Tibial artery (tissue), 4 donors: ENCODE results near the gene ANKRD61.
"Not testable (repeated sequence)": the region's sequence is repeated elsewhere in the genome, so short reads cannot be mapped to it uniquely, and the experiment has no call there.

Experiments
- DNase-seq, 2 donors: peaks; one replicate each; pipeline ENCODE4 v3.0.0-alpha.2; 2019
- H3K27ac ChIP-seq, 2 donors: fragments of 200-600 bp; sonication (generic) in 1 of 2; 1 replicate in 1 of 2; 2 replicates in 1 of 2; pipeline ENCODE4 v1.5.1; 2018 to 2019; ENCODE audit warnings: mild to moderate bottlenecking in 1 of 2
- H3K27me3 ChIP-seq, 2 donors: fragments of 200-600 bp; sonication (generic) in 1 of 2; one replicate each; pipeline versions ENCODE4 v1.5.1 to v1.6.0; 2016 to 2019
- H3K36me3 ChIP-seq, 3 donors: fragments of 200-600 bp; sonication (generic) in 2 of 3; one replicate each; pipeline ENCODE4 v1.5.1; 2016 to 2019; ENCODE audit warnings: mild to moderate bottlenecking in 2 of 3
- H3K4me1 ChIP-seq, 4 donors: fragments of 200-600 bp; sonication (generic) in 2 of 4; 1 replicate in 3 of 4; 2 replicates in 1 of 4; pipeline ENCODE4 v1.5.1; 2016 to 2019
- H3K4me3 ChIP-seq, 2 donors: fragments of 200-600 bp; sonication (generic) in 1 of 2; 1 replicate in 1 of 2; 2 replicates in 1 of 2; pipeline ENCODE4 v1.5.1; 2018 to 2019; ENCODE audit warnings: mild to moderate bottlenecking in 2 of 2
- H3K9me3 ChIP-seq, 3 donors: fragments of 200-600 bp; sonication (generic) in 1 of 3; one replicate each; pipeline ENCODE4 v1.5.1; 2016 to 2019
- CTCF ChIP-seq, 2 experiments: fragments of 200-600 bp in 1 of 2; fragments of 450-650 bp in 1 of 2; IDR thresholded peaks; one replicate each; pipeline ENCODE4 v1.5.1; 2017 to 2019; ENCODE audit warnings: antibody characterized with exemption in 2 of 2, mild to moderate bottlenecking in 1 of 2, moderate library complexity in 1 of 2
- intact Hi-C: fragments of 100-400 bp; cut with DNase I; formaldehyde crosslinking; loops from one replicate; pipeline ENCODE4 v1.15.0; 2023; ENCODE audit warnings: low total_unique reads

Gene ANKRD61

GRCh38 chr7:6049780-6050179, 18.6 kb downstream of the ANKRD61 start:
- no peak for TF ChIP-seq CTCF (IDR thresholded peaks at IDR 0.05)
- no peak for DNase-seq
- intact Hi-C loops = no loop called here
- H3K27me3 ChIP-seq = no peaks in the 10 kb centered on the region
- H3K4me1 ChIP-seq = no peaks in the 10 kb centered on the region
- no peak overlapping the region for H3K27ac ChIP-seq
- no peaks in the 10 kb centered on the region for H3K9me3 ChIP-seq
- peaks cover 68 to 79% (median 76%) of the 10 kb centered on the region in 3 donors for H3K36me3 ChIP-seq
- no peak overlapping the region for H3K4me3 ChIP-seq

GRCh38 chr7:6051185-6051584, 20.0 kb downstream of the ANKRD61 start:
- DNase-seq, H3K27ac ChIP-seq, intact Hi-C loops, H3K27me3 ChIP-seq, H3K9me3 ChIP-seq, H3K4me1 ChIP-seq, H3K4me3 ChIP-seq: not testable (repeated sequence)
- H3K36me3 ChIP-seq = peaks cover 54 to 69% (median 62%) of the 10 kb centered on the region in 3 donors

GRCh38 chr7:6056616-6057015, 25.4 kb downstream of the ANKRD61 start:
- peaks cover 16 to 22% (median 22%) of the 10 kb centered on the region in 3 donors for H3K36me3 ChIP-seq
- intact Hi-C loops = no loop called here

GRCh38 chr7:6057316-6058129, 26.3 kb downstream of the ANKRD61 start:
- TF ChIP-seq CTCF (IDR thresholded peaks at IDR 0.05) = no peak
- peak in 1 of 2 donors; percentile 39 for DNase-seq
- intact Hi-C loops = no loop called here
- peaks cover 14 to 19% (median 19%) of the 10 kb centered on the region in 3 donors for H3K36me3 ChIP-seq
- H3K4me3 ChIP-seq = peak overlapping the region; percentile 84 to 93
- peak overlapping the region in 1 of 2 donors; percentile 88 for H3K27ac ChIP-seq
- peaks cover 0 to 21% (median 12%) of the 10 kb centered on the region in 4 donors for H3K4me1 ChIP-seq
- H3K27me3 ChIP-seq = no peaks in the 10 kb centered on the region
- H3K9me3 ChIP-seq = no peaks in the 10 kb centered on the region

More at GRCh38 chr7:6056616-6057015, 25.4 kb downstream of the ANKRD61 start:
- Histone ChIP-seq H3K9me3 (no peaks in the 10 kb centered on the region), H3K27ac (no peak overlapping the region), H3K4me1 (peaks cover 0 to 21% (median 12%) of the 10 kb centered on the region in 4 donors), H3K4me3 (no peak overlapping the region), H3K27me3 (no peaks in the 10 kb centered on the region)
- TF ChIP-seq CTCF (IDR thresholded peaks at IDR 0.05) = no peak
- DNase-seq = no peak

- H3K27me3 ChIP-seq, H3K36me3 ChIP-seq, H3K4me3 ChIP-seq, intact Hi-C loops, H3K27ac ChIP-seq, H3K9me3 ChIP-seq: not testable (repeated sequence)
- peaks cover 0 to 21% (median 12%) of the 10 kb centered on the region in 4 donors for H3K4me1 ChIP-seq
- DNase-seq = peak in 1 of 2 donors; percentile 45
Measured at GRCh38 chr7:6059941-6060340, 28.8 kb downstream of the ANKRD61 start.

- TF ChIP-seq CTCF (IDR thresholded peaks at IDR 0.05) = no peak
- no peak overlapping the region for H3K27ac ChIP-seq
- H3K4me1 ChIP-seq = no peaks in the 10 kb centered on the region
- no peaks in the 10 kb centered on the region for H3K27me3 ChIP-seq
- no peaks in the 10 kb centered on the region for H3K36me3 ChIP-seq
- H3K4me3 ChIP-seq = no peak overlapping the region
- no peak for DNase-seq
- H3K9me3 ChIP-seq = no peaks in the 10 kb centered on the region
- intact Hi-C loops = no loop called here
Measured at GRCh38 chr7:6071406-6071805, 40.2 kb downstream of the ANKRD61 start.
